ENCODE measurements around the gene TAGLN.

DNA sequence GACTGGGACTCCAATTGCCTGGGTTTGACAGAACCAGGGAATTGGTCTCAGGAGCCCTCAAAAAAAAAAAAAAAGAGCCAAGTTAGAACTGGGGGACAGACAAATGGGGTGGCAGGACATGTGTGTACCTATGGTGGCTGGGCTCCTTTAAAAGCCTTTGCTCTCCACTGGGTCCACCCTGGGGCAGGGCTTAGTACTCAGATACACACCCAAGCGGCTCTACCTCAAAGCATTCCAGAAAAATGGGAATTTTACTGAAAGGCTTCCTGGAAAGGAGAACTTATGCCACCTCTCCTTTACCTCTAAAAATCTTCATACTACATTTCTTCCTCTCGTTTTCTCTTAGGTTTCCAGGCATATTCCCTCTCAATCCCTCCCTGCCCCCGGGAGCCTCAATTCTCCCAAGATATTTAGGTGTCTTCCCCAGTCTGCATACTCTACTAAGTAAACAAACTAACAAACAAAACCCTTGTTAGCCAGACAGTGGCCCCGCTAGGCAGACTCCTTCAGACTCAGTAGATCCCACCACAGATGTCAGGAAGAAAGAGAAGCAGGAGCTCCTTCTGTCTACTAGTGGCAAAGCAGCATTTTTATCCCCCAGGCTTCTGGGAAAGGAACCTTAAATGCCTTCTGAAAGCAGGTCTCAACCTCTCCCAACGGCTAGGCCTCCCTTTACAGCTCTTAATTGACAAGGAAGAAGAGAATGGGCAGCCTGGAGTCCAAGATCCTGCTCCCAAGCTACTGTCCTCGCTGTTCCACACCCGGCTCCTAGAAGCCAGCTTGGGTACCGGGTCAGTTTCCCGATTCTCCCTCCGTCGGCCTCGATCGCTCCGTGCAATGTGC, 32.0 kb downstream of the TAGLN start:
- TF ChIP-seq, protein P1, sequence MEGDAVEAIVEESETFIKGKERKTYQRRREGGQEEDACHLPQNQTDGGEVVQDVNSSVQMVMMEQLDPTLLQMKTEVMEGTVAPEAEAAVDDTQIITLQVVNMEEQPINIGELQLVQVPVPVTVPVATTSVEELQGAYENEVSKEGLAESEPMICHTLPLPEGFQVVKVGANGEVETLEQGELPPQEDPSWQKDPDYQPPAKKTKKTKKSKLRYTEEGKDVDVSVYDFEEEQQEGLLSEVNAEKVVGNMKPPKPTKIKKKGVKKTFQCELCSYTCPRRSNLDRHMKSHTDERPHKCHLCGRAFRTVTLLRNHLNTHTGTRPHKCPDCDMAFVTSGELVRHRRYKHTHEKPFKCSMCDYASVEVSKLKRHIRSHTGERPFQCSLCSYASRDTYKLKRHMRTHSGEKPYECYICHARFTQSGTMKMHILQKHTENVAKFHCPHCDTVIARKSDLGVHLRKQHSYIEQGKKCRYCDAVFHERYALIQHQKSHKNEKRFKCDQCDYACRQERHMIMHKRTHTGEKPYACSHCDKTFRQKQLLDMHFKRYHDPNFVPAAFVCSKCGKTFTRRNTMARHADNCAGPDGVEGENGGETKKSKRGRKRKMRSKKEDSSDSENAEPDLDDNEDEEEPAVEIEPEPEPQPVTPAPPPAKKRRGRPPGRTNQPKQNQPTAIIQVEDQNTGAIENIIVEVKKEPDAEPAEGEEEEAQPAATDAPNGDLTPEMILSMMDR (IDR thresholded peaks at IDR 0.05) = no peak
- no peak for TF ChIP-seq EZH2 (IDR thresholded peaks at IDR 0.05; ENCODE audit: borderline replicate concordance, insufficient read depth, low read depth, low read length, poor library complexity, severe bottlenecking)

All from B cell (primary cell).